Astrocyte (in vitro differentiated cells and primary cell): ENCODE data around the gene SNIP1.

Experiments used
- CTCF ChIP-seq: IDR thresholded peaks from 2 replicates; pipeline ENCODE4 v1.5.1; 2011; ENCODE audit warnings: low read depth, mild to moderate bottlenecking, inconsistent platforms, low read length, moderate library complexity; ENCODE audit not compliant: insufficient read depth
- EZH2 ChIP-seq: IDR thresholded peaks from 2 replicates; pipeline ENCODE4 v1.6.1; 2012; ENCODE audit warnings: mild to moderate bottlenecking, low read length, inconsistent platforms; ENCODE audit not compliant: insufficient read depth

- TF ChIP-seq CTCF (no peak), EZH2 (no peak)
These were observed 36.5 kb downstream of the SNIP1 start for GRCh38 chr1:37517569-37517968.
